Measurements from ENCODE around the gene MMEL1. TPM values are rescaled to one million over a fixed set of nuclear protein-coding genes. Genes with fewer than 3 reads are reported as not detected.
"Not testable (repeated sequence)": the region's sequence is repeated elsewhere in the genome, so short reads cannot be mapped to it uniquely, and the experiment has no call there.

Gene MMEL1, protein sequence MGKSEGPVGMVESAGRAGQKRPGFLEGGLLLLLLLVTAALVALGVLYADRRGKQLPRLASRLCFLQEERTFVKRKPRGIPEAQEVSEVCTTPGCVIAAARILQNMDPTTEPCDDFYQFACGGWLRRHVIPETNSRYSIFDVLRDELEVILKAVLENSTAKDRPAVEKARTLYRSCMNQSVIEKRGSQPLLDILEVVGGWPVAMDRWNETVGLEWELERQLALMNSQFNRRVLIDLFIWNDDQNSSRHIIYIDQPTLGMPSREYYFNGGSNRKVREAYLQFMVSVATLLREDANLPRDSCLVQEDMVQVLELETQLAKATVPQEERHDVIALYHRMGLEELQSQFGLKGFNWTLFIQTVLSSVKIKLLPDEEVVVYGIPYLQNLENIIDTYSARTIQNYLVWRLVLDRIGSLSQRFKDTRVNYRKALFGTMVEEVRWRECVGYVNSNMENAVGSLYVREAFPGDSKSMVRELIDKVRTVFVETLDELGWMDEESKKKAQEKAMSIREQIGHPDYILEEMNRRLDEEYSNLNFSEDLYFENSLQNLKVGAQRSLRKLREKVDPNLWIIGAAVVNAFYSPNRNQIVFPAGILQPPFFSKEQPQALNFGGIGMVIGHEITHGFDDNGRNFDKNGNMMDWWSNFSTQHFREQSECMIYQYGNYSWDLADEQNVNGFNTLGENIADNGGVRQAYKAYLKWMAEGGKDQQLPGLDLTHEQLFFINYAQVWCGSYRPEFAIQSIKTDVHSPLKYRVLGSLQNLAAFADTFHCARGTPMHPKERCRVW
- 10 to 100 TPM in 3 of 4 donors, 1 to 10 TPM in 1; 7.6 to 35.4 (median 22.7) TPM for polyA plus RNA-seq
- long read RNA-seq, donor 1 = 0 reads
- long read RNA-seq, donor 2 = 0 reads
- long read RNA-seq, donor 3 = 0 reads
- long read RNA-seq, donor 4 = 0 reads
- long read RNA-seq, donor 5, partial matches to known transcripts = 18 of 36 reads
- long read RNA-seq, donor 5, other reads (novel, unspliced or antisense) = 18 of 36 reads
- long read RNA-seq, donor 6 = 0 reads
- long read RNA-seq, donor 7 = 0 reads
- long read RNA-seq, donor 8 = 0 reads
- long read RNA-seq, donor 9 = 0 reads
- long read RNA-seq, donor 10, partial matches to known transcripts = 11 of 11 reads
- long read RNA-seq, donor 10, other reads (novel, unspliced or antisense) = 0 of 11 reads

DNA sequence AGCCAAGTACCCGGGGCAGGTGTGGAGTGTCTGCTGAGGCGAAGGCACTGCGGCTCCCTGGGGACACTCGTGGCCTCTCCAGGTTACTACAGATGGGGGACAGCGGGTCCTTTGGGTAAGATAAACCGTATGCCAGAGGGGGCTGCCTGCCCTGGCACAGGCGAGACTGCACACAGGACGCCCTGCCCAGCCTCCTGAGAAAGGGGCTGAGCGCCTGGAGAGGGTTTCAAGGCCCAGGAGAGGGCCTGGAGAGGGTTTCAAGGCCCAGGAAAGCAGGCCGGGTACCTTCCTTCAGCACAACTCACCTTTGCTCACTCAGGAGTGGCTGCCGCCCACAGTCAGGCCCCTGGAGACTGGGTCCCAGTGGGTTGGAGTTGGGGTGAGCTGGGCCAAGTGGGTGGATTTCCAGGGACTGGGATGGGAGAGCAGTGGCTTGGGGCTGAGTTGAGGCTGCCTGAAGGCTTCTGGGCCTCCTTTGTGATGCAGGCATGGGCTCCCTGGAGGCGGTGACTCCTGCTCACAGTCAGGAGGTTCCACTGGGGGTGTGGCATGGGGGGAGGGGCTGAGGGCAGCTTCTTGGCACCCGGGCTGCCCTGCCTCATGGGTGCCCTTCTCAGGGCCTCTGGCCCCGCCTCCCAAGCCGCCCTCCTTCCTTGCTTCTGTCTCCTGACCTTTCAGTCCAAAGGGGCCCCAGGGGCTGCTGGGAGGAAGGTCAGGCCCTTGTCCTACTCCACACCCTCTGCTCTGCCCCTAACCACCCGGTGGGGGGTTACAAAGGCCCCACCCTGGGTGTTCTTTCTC is at the start of gene MMEL1:
MMEL1 (minus strand) TSS at position 456 of the 801 bp plus-strand sequence. CDS start 3,532 bp downstream, outside the sequence.
- WGBS, 3 donors = 28 to 56% (median 50%) methylated on average over 16 of the region's 16 CpGs
- DNase-seq (peak; percentile 83 to 91), FAIRE-seq (no peak)
- H3K9me3 ChIP-seq (ENCODE audit: control insufficient read depth in 2 of 2, insufficient read depth in 1 of 2, low read depth in 1 of 2, low read length in 1 of 2) = peaks cover 2 to 20% of the 10 kb centered on the region in 2 donors
- H3K4me1 ChIP-seq (ENCODE audit: control insufficient read depth in 3 of 3, insufficient read depth in 2 of 3, low read depth in 1 of 3, low read length in 2 of 3) = peaks cover 0 to 45% (median 2%) of the 10 kb centered on the region in 3 donors
- H3K27ac ChIP-seq (ENCODE audit: low read depth in 1 of 3, low read length in 2 of 3) = peak within 1 kb of the TSS; percentile 35 to 84 (median 76)
- H3K27me3 ChIP-seq (ENCODE audit: control insufficient read depth in 3 of 3, insufficient read depth in 3 of 3, low read length in 3 of 3) = peaks cover 0 to 19% (median 14%) of the 10 kb centered on the region in 3 donors
- H3K36me3 ChIP-seq (ENCODE audit: control insufficient read depth in 3 of 3, insufficient read depth in 2 of 3, low read depth in 1 of 3, low read length in 3 of 3) = no peaks in the 10 kb centered on the region
- peak within 1 kb of the TSS in 1 of 3 donors; percentile 14 for H3K4me3 ChIP-seq (ENCODE audit: low read depth in 1 of 3, low read length in 3 of 3)

DNA sequence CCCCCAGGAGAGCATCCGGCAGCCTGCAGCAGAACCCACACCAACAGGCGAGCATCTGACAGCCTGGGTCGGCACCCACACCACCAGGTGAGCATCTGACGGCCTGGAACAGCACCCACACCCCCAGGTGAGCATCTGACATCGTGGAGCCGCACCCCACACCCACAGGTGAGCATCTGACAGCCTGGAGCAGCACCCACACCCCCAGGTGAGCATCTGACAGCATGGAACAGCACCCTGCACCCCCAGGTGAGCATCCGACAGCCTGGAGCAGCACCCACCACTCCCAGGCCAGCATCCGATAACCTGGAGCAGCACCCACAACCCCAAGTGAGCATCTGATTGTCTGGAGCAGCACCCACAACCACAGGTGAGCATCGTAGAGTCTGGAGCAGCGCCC is 43.9 kb upstream of the MMEL1 start:
- not testable (repeated sequence) for DNase-seq
- 52% methylated on average over 4 of the region's 10 CpGs; no CpG with 5 or more reads in 2 of the 3 donors for WGBS, 3 donors

DNA sequence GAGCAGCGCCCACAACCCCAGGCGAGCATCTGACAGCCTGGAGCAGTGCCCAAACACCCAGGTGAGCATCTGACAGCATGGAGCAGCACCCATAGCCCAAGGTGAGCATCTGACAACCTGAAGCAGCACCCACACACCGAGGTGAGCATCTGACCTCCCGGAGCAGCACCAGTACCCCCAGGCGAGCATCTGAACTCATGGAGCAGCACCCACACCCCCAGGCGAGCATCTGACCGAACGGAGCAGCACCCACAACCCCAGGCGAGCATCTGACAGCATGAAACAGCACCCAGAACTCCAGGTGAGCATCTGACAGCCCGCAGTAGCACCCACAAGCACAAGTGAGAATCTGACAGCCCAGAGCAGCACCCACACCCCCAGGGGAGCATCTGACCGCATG is 38.8 kb upstream of the MMEL1 start:
- WGBS, 3 donors = 43 to 62% (median 55%) methylated on average over 7 of the region's 11 CpGs
- not testable (repeated sequence) for FAIRE-seq

More for the DNA sequence above, 43.9 kb upstream of the MMEL1 start:
- H3K27me3 ChIP-seq (ENCODE audit: control insufficient read depth in 3 of 3, insufficient read depth in 3 of 3, low read length in 3 of 3); FAIRE-seq; H3K9me3 ChIP-seq (ENCODE audit: control insufficient read depth in 2 of 2, insufficient read depth in 1 of 2, low read depth in 1 of 2, low read length in 1 of 2); H3K4me1 ChIP-seq (ENCODE audit: control insufficient read depth in 3 of 3, insufficient read depth in 2 of 3, low read depth in 1 of 3, low read length in 2 of 3); H3K4me3 ChIP-seq (ENCODE audit: low read depth in 1 of 3, low read length in 3 of 3); H3K27ac ChIP-seq (ENCODE audit: low read depth in 1 of 3, low read length in 2 of 3); H3K36me3 ChIP-seq (ENCODE audit: control insufficient read depth in 3 of 3, insufficient read depth in 2 of 3, low read depth in 1 of 3, low read length in 3 of 3): not testable (repeated sequence)

DNA sequence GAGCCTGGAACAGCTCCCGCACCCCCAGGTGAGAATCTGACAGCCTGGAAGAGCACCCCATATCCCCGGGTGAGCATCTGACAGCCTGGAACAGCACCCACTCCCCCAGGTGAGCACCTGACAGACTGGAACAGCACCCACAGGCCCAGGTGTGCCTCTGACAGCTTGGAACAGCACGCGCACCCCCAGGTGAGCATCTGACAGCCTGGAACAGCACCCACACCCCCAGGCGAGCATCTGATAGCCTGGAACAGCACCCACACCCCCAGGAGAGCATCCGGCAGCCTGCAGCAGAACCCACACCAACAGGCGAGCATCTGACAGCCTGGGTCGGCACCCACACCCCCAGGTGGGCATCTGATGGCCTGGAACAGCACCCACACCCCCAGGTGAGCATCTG is 27.0 kb upstream of the MMEL1 start:
- not testable (repeated sequence) for H3K4me3 ChIP-seq (ENCODE audit: low read depth in 1 of 3, low read length in 3 of 3); H3K27me3 ChIP-seq (ENCODE audit: control insufficient read depth in 3 of 3, insufficient read depth in 3 of 3, low read length in 3 of 3); FAIRE-seq; DNase-seq; H3K27ac ChIP-seq (ENCODE audit: low read depth in 1 of 3, low read length in 2 of 3); H3K36me3 ChIP-seq (ENCODE audit: control insufficient read depth in 3 of 3, insufficient read depth in 2 of 3, low read depth in 1 of 3, low read length in 3 of 3); H3K4me1 ChIP-seq (ENCODE audit: control insufficient read depth in 3 of 3, insufficient read depth in 2 of 3, low read depth in 1 of 3, low read length in 2 of 3)
- peaks cover 0 to 15% of the 10 kb centered on the region in 2 donors for H3K9me3 ChIP-seq (ENCODE audit: control insufficient read depth in 2 of 2, insufficient read depth in 1 of 2, low read depth in 1 of 2, low read length in 1 of 2)
- WGBS, 3 donors = 58 to 66% (median 62%) methylated on average over 4 to 8 of the region's 8 CpGs

More for the DNA sequence above, 38.8 kb upstream of the MMEL1 start:
- not testable (repeated sequence) for H3K27ac ChIP-seq (ENCODE audit: low read depth in 1 of 3, low read length in 2 of 3); H3K4me1 ChIP-seq (ENCODE audit: control insufficient read depth in 3 of 3, insufficient read depth in 2 of 3, low read depth in 1 of 3, low read length in 2 of 3); H3K4me3 ChIP-seq (ENCODE audit: low read depth in 1 of 3, low read length in 3 of 3); H3K36me3 ChIP-seq (ENCODE audit: control insufficient read depth in 3 of 3, insufficient read depth in 2 of 3, low read depth in 1 of 3, low read length in 3 of 3); DNase-seq; H3K27me3 ChIP-seq (ENCODE audit: control insufficient read depth in 3 of 3, insufficient read depth in 3 of 3, low read length in 3 of 3); H3K9me3 ChIP-seq (ENCODE audit: control insufficient read depth in 2 of 2, insufficient read depth in 1 of 2, low read depth in 1 of 2, low read length in 1 of 2)

DNA sequence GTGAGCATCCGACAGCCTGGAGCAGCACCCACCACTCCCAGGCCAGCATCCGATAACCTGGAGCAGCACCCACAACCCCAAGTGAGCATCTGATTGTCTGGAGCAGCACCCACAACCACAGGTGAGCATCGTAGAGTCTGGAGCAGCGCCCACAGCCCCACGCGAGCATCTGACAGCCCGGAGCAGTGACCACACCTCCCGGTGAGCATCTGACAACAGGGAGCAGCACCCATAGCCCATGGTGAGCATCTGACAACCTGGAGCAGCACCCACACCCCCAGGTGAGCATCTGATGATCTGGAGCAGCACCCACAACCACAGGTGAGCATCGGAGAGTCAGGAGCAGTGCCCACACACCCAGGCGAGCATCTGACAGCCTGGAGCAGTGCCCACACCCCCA is 25.1 kb upstream of the MMEL1 start:
- 78 to 83% (median 80%) methylated on average over 5 to 6 of the region's 10 CpGs for WGBS, 3 donors
- FAIRE-seq; H3K4me3 ChIP-seq (ENCODE audit: low read depth in 1 of 3, low read length in 3 of 3); H3K36me3 ChIP-seq (ENCODE audit: control insufficient read depth in 3 of 3, insufficient read depth in 2 of 3, low read depth in 1 of 3, low read length in 3 of 3); H3K27me3 ChIP-seq (ENCODE audit: control insufficient read depth in 3 of 3, insufficient read depth in 3 of 3, low read length in 3 of 3); DNase-seq; H3K4me1 ChIP-seq (ENCODE audit: control insufficient read depth in 3 of 3, insufficient read depth in 2 of 3, low read depth in 1 of 3, low read length in 2 of 3); H3K27ac ChIP-seq (ENCODE audit: low read depth in 1 of 3, low read length in 2 of 3): not testable (repeated sequence)
- H3K9me3 ChIP-seq (ENCODE audit: control insufficient read depth in 2 of 2, insufficient read depth in 1 of 2, low read depth in 1 of 2, low read length in 1 of 2) = peaks cover 0 to 32% of the 10 kb centered on the region in 2 donors

DNA sequence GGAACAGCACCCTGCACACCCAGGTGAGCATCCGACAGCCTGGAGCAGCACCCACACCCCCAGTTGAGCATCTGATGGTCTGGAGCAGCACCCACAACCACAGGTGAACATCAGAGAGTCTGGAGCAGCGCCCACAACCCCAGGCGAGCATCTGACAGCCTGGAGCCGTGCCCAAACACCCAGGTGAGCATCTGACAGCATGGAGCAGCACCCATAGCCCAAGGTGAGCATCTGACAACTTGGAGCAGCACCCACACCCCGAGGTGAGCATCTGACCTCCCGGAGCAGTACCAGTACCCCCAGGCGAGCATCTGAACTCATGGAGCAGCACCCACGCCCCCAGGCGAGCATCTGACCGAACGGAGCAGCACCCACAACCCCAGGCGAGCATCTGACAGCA is 24.3 kb upstream of the MMEL1 start:
- H3K9me3 ChIP-seq (ENCODE audit: control insufficient read depth in 2 of 2, insufficient read depth in 1 of 2, low read depth in 1 of 2, low read length in 1 of 2) = peaks cover 0 to 34% of the 10 kb centered on the region in 2 donors
- not testable (repeated sequence) for H3K36me3 ChIP-seq (ENCODE audit: control insufficient read depth in 3 of 3, insufficient read depth in 2 of 3, low read depth in 1 of 3, low read length in 3 of 3); FAIRE-seq; H3K27ac ChIP-seq (ENCODE audit: low read depth in 1 of 3, low read length in 2 of 3); H3K4me3 ChIP-seq (ENCODE audit: low read depth in 1 of 3, low read length in 3 of 3); H3K4me1 ChIP-seq (ENCODE audit: control insufficient read depth in 3 of 3, insufficient read depth in 2 of 3, low read depth in 1 of 3, low read length in 2 of 3); H3K27me3 ChIP-seq (ENCODE audit: control insufficient read depth in 3 of 3, insufficient read depth in 3 of 3, low read length in 3 of 3); DNase-seq
- WGBS, 3 donors = 21 to 55% (median 27%) methylated on average over 3 to 11 of the region's 12 CpGs

DNA sequence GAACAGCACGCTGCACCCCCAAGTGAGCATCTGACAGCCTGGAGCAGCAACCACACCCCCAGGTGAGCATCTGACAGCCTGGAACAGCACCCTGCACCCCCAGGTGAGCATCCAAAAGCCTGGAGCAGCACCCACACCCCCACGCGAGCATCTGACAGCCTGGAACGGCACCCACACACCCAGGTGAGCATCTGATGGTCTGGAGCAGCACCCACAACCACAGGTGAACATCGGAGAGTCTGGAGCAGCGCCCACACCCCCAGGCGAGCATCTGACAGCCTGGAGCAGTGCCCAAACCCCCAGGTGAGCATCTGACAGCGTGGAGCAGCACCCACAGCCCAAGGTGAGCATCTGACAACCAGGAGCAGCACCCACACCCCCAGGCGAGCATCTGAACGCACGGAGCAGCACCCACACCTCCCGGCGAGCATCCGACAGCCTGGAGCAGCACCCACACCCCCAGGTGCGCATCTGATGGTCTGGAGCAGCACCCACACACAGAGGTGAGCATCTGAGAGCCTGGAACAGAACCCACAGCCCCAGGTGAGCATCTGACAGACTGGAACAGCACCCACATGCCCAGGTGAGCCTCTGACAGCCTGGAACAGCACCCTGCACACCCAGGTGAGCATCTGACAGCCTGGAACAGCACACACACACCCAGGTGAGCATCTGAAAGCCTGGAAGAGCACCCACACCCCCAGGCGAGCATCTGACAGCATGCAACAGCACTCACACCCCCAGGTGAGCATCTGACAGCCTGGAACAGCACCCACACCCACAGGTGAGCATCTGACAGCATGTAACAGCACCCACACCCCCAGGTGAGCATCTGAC is 23.0 kb upstream of the MMEL1 start:
- H3K9me3 ChIP-seq (ENCODE audit: control insufficient read depth in 2 of 2, insufficient read depth in 1 of 2, low read depth in 1 of 2, low read length in 1 of 2) = peaks cover 0 to 35% of the 10 kb centered on the region in 2 donors
- H3K4me3 ChIP-seq (ENCODE audit: low read depth in 1 of 3, low read length in 3 of 3); H3K36me3 ChIP-seq (ENCODE audit: control insufficient read depth in 3 of 3, insufficient read depth in 2 of 3, low read depth in 1 of 3, low read length in 3 of 3); H3K27me3 ChIP-seq (ENCODE audit: control insufficient read depth in 3 of 3, insufficient read depth in 3 of 3, low read length in 3 of 3); FAIRE-seq; H3K27ac ChIP-seq (ENCODE audit: low read depth in 1 of 3, low read length in 2 of 3); DNase-seq; H3K4me1 ChIP-seq (ENCODE audit: control insufficient read depth in 3 of 3, insufficient read depth in 2 of 3, low read depth in 1 of 3, low read length in 2 of 3): not testable (repeated sequence)
- WGBS, 3 donors = 30 to 41% (median 35%) methylated on average over 16 of the region's 16 CpGs
